Measurements from ENCODE around the gene ANLN. TPM values are rescaled to one million over a fixed set of nuclear protein-coding genes. Genes with fewer than 3 reads are reported as not detected.

The ANLN gene
- polyA plus RNA-seq, 3 donors = 0.12 to 1.1 (median 0.25) TPM

GRCh38 chr7:36459236-36459960 lies 69.7 kb downstream of the ANLN start:
- H3K4me1 Mint-ChIP-seq = peaks cover 7% of the 10 kb centered on the region
- no peaks in the 10 kb centered on the region for H3K4me1 ChIP-seq (ENCODE audit: control insufficient read depth in 1 of 2, insufficient read depth in 2 of 2, low read length in 2 of 2)
- no peaks in the 10 kb centered on the region for H4K20me1 ChIP-seq (ENCODE audit: insufficient read depth, low read length)

DNA sequence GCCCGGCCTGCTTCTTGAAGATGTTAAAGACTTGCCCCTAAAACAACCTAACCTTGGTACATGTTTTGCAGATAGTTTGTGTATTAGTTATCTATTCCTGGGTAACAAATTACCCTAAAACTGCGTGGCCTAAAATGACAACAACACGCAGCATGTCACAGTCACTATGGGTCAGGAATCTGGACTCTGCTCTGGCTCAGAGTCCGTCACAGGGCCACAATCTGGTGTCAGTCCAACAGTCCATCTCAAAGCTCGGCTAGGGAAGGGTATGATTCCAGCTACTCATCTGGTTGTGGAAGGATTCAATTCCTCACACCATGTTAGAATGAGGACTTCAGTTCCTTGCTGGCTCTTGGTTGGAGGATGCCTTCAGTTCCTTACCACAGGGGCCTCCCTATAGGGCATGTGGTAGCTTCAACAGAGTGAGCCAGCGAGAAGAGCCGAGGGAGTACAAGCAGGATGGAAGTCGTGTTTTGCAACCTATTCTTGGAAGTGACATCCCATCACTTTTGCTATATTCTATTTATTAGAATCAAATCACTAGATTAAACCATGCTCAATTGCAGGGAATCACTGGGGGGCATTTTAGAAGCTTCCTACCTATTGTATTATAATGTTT lies 71.3 kb downstream of the ANLN start:
- H3K9me3 Mint-ChIP-seq = peaks cover 0 to 7% (median 5%) of the 10 kb centered on the region in 7 donors
- Histone ChIP-seq H3K79me2 (ENCODE audit: insufficient read depth, low read length) (no peaks in the 10 kb centered on the region), H3K36me3 (replicated peaks in 1 of 2; ENCODE audit: control insufficient read depth in 1 of 2, insufficient read depth in 2 of 2, low read length in 2 of 2) (no peaks in the 10 kb centered on the region), H3K4me1 (ENCODE audit: control insufficient read depth in 1 of 2, insufficient read depth in 2 of 2, low read length in 2 of 2) (no peaks in the 10 kb centered on the region), H3K9me3 (replicated peaks in 1 of 2; ENCODE audit: control insufficient read depth in 1 of 2, insufficient read depth in 1 of 2, low read length in 2 of 2) (no peaks in the 10 kb centered on the region), H4K20me1 (ENCODE audit: insufficient read depth, low read length) (no peaks in the 10 kb centered on the region), H3K27me3 (ENCODE audit: control insufficient read depth in 2 of 2, insufficient read depth in 2 of 2, low read length in 2 of 2) (no peaks in the 10 kb centered on the region), H3K4me3 (replicated peaks in 1 of 3; ENCODE audit: low read depth in 2 of 3, low read length in 3 of 3) (no peak overlapping the region), H3K4me2 (replicated peaks; ENCODE audit: extremely low read depth, low read length, poor library complexity, severe bottlenecking) (no peak overlapping the region), H2AFZ (ENCODE audit: insufficient read depth, low read depth, low read length, poor library complexity, severe bottlenecking) (no peak overlapping the region), H3K27ac (ENCODE audit: low read depth in 1 of 2, low read length in 2 of 2) (no peak overlapping the region), H3K9ac (ENCODE audit: insufficient read depth, low read length, poor library complexity, severe bottlenecking) (no peak overlapping the region)
- TF ChIP-seq, protein P1, sequence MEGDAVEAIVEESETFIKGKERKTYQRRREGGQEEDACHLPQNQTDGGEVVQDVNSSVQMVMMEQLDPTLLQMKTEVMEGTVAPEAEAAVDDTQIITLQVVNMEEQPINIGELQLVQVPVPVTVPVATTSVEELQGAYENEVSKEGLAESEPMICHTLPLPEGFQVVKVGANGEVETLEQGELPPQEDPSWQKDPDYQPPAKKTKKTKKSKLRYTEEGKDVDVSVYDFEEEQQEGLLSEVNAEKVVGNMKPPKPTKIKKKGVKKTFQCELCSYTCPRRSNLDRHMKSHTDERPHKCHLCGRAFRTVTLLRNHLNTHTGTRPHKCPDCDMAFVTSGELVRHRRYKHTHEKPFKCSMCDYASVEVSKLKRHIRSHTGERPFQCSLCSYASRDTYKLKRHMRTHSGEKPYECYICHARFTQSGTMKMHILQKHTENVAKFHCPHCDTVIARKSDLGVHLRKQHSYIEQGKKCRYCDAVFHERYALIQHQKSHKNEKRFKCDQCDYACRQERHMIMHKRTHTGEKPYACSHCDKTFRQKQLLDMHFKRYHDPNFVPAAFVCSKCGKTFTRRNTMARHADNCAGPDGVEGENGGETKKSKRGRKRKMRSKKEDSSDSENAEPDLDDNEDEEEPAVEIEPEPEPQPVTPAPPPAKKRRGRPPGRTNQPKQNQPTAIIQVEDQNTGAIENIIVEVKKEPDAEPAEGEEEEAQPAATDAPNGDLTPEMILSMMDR (IDR thresholded peaks at IDR 0.05) = no peak
- peaks cover 6% of the 10 kb centered on the region for H3K4me1 Mint-ChIP-seq
- intact Hi-C loops (cut with micrococcal nuclease) = no loop called here
- H3K36me3 Mint-ChIP-seq = no peaks in the 10 kb centered on the region
- H3K4me3 Mint-ChIP-seq = no peak overlapping the region
- WGBS (ENCODE audit: insufficient coverage) = 90% methylated on average over 3 of the region's 8 CpGs
- no peak overlapping the region for H3K27ac Mint-ChIP-seq
- peaks cover 0 to 4% (median 2%) of the 10 kb centered on the region in 3 donors for H3K27me3 Mint-ChIP-seq (ENCODE audit: low read depth in 3 of 3)
- no peak for DNase-seq

More at GRCh38 chr7:36459236-36459960, 69.7 kb downstream of the ANLN start:
- 95% methylated on average over 5 of the region's 12 CpGs for WGBS (ENCODE audit: insufficient coverage)
- peaks cover 5 to 9% of the 10 kb centered on the region in 2 donors for H3K36me3 Mint-ChIP-seq
- Histone ChIP-seq H3K27ac (ENCODE audit: low read depth in 1 of 2, low read length in 2 of 2) (no peak overlapping the region), H3K4me3 (replicated peaks in 1 of 3; ENCODE audit: low read depth in 2 of 3, low read length in 3 of 3) (no peak overlapping the region), H3K4me2 (replicated peaks; ENCODE audit: extremely low read depth, low read length, poor library complexity, severe bottlenecking) (no peak overlapping the region), H3K79me2 (ENCODE audit: insufficient read depth, low read length) (no peaks in the 10 kb centered on the region), H3K9me3 (replicated peaks in 1 of 2; ENCODE audit: control insufficient read depth in 1 of 2, insufficient read depth in 1 of 2, low read length in 2 of 2) (no peaks in the 10 kb centered on the region), H3K36me3 (replicated peaks in 1 of 2; ENCODE audit: control insufficient read depth in 1 of 2, insufficient read depth in 2 of 2, low read length in 2 of 2) (peaks cover 5% of the 10 kb centered on the region in 2 donors), H2AFZ (ENCODE audit: insufficient read depth, low read depth, low read length, poor library complexity, severe bottlenecking) (no peak overlapping the region), H3K27me3 (ENCODE audit: control insufficient read depth in 2 of 2, insufficient read depth in 2 of 2, low read length in 2 of 2) (no peaks in the 10 kb centered on the region), H3K9ac (ENCODE audit: insufficient read depth, low read length, poor library complexity, severe bottlenecking) (no peak overlapping the region)
- TF ChIP-seq, protein P1 (IDR thresholded peaks at IDR 0.05) = no peak
- DNase-seq = no peak
- no peak overlapping the region for H3K27ac Mint-ChIP-seq
- intact Hi-C loops (cut with micrococcal nuclease) = no loop called here
- H3K4me3 Mint-ChIP-seq = no peak overlapping the region
- H3K9me3 Mint-ChIP-seq = no peaks in the 10 kb centered on the region
- peaks cover 0 to 4% (median 2%) of the 10 kb centered on the region in 3 donors for H3K27me3 Mint-ChIP-seq (ENCODE audit: low read depth in 3 of 3)

Measured in CD14-positive monocyte (primary cell).